GM19240 (cell line): ENCODE data around the gene SRRD.
"Not testable (repeated sequence)": the region's sequence is repeated elsewhere in the genome, so short reads cannot be mapped to it uniquely, and the experiment has no call there.

Source experiments
- DNase-seq: peaks from one replicate; pipeline ENCODE4 v3.0.0; 2011; ENCODE audit warnings: low spot score; ENCODE audit not compliant: insufficient read length

SRRD gene

GRCh38 chr22:26517429-26517828 is 33.8 kb downstream of the SRRD start:
- DNase-seq = no peak

- no peak for DNase-seq
Observed at GRCh38 chr22:26522012-26522411, 38.3 kb downstream of the SRRD start.

DNA sequence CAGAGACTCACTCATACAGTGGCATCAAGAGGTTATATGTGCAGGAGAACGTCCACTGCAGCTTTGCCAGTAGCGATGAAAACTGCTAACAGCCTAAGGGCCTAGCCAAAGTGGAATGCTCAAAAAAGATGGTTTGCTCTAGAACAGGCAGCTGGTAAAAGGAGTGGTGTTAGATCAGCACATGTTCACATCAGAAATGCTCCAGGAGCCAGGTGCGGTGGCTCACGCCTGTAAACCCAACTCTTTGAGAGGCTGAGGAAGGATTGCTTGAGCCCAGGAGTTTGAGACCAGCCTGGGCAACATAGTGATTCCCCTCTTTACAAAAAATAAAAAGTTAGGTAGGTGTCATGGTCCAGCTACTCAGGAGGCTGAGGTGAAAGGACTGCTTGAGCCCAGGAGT is 38.9 kb downstream of the SRRD start:
- no peak for DNase-seq

DNA sequence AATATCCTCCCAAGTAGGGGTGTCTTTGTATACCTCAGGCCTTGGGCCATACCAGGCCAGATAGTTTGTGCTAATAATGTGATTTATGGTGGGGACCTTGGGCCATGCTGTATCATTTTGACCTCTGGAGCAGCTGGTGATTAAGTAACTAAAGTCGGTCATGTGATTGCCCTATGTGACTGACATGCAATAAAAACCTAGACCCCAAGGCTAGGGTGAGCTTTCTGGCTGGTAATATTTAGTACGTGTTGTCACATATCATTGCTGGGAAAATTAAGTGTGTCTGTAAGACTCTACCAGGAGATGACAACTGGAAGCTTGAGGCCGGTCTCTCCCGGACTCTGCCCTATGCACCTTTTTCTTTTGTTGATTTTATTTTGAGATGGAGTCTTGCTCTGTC is 41.2 kb downstream of the SRRD start:
- DNase-seq = no peak

GRCh38 chr22:26525946-26526564 is 42.4 kb downstream of the SRRD start:
- DNase-seq = no peak

GRCh38 chr22:26527167-26527566 is 43.5 kb downstream of the SRRD start:
- DNase-seq = no peak

GRCh38 chr22:26527574-26528465 is 44.1 kb downstream of the SRRD start:
- no peak for DNase-seq

- not testable (repeated sequence) for DNase-seq
Observed at GRCh38 chr22:26528518-26528917, 44.8 kb downstream of the SRRD start.

DNA sequence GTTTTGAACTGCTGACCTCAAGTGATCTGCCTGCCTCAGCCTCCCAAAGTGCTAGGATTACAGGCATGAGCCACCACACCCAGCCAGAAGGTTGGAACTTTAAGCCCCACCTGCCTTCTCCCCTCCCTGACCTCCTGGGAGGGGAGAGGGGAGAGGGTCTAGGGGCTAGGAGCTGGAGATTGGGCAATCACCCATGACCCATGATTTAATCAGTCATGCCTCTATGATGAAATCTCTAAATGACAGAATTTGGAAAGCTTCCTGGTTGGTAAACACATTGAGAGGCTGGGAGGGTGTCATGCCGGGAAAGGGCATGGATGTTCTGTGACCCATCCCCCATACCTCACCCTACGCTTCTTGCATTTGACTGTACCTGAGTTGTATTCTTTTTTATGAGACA is 45.7 kb downstream of the SRRD start:
- DNase-seq = no peak

- no peak for DNase-seq
Observed at GRCh38 chr22:26534171-26534855, 50.6 kb downstream of the SRRD start.

DNA sequence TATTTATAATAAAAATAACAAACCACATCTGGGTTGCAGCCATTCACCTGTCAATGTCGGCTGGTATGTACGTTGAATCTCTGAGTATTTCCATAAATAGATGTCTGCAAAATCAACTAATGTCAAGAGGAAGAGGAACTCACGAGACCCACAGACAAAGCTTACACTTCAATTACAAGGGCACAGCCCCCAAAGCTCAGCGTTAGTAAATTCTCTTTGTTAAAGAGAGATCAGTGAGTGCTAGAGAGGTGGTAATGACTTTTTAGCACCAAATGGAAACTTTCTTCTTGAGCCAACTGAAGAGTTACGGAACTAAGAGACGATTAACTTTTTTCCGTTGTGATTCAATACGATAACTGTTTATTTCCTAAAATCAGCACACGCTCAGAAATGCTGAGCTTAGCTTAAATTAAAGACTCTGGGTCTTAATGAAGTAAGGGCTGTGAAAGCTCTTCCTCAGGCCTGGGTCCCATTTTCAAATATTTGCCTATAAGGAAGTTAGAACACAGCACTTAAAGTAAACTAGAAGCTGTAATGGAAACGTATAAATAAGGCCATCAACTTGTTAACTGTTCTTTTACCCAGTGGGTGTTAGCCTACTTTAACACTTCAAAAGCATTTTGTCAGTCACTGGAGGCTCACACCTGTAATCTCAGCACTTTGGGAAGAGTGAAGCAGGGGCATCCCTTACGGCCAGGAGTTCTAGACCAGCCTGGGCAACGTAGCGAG is 51.4 kb downstream of the SRRD start:
- DNase-seq = no peak

DNA sequence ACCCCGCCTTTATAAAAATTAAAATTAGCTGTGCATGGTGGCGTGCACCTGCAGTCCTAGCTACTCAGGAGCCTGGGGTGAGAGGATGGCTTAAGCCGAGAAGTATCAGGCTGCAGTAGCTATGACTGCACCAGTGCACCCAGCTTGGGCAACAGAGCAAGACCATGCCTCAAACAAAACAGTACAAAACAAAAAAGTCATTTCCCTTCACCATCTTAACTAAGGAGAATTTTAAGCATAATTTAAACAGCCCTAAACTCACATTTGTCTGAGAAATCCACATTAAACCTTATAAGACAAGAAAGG is 51.9 kb downstream of the SRRD start:
- DNase-seq = no peak

- DNase-seq = no peak
Observed at GRCh38 chr22:26536056-26536761, 52.5 kb downstream of the SRRD start.

GRCh38 chr22:26536762-26537134 is 53.1 kb downstream of the SRRD start:
- no peak for DNase-seq

DNA sequence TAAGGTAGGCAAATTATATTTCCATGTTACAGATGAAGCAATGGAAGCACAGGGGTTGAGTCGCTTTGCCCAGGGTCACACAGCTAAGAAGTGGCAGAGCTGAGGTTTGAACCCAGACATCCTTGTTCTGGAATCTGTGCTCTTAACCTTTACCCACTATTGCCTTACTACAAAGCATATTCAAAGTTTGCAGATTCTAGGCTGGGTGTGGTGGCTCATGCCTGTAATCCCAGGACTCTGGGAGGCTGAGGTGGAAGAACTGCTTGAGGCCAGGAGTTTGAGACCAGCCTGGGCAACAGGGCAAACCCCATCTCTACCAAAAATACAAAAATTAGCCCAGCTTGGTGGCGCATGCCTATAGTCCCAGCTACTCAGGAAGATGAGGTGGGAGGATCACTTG is 56.4 kb downstream of the SRRD start:
- DNase-seq = no peak

DNA sequence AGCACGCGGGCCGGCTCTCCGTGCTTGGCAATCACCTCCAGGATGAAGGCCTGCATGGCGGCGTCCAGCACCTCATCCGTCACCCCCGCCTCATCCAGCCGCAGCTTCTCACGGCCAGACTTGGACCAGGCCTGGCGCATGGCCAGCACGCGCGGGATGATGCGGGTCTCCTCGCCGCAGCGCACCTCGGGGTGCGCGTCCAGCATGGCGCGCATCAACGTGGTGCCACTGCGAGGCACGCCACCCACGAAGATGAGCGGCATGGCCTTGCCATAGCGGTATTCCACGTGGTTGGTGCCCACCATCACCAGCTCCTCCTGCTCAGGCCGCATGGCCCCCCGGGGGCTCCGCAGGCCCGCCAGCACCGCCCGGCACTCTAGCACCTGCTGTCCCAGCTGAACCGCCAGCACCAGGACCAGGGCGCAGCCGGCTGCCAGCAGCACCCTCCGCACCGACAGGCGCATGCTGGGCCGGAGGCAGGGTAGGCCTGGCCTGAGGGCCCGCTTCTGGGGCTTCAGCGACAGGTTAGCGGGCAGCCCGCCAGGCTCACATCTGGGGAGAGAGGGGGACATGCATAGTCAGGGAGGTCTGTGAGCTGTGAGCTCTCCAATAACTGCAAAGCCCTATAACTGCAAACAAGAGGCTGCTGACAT is 57.6 kb downstream of the SRRD start:
- no peak for DNase-seq

DNA sequence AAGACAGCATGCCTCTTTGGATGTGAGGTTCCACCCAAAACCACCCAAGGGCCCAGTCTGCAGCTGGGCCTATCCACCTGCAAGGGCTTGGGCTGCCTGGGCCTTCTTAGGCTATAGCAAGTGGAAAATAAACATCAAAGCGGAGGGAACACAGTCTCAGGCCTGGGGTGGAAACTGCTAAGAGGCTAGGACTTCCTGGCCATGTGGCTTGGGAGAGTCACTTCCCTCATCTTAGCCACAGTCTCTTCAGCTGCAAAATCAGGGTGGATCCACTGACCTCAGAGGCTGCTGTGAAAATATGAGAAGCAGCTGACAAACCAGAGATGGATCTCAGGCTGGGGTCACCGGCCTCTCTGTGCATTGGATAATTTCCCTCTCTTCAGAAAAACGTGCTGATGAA is 59.2 kb downstream of the SRRD start:
- DNase-seq = no peak
